ENCODE measurements around the gene IMMP2L.
"Not testable (repeated sequence)": the region's sequence is repeated elsewhere in the genome, so short reads cannot be mapped to it uniquely, and the experiment has no call there.

Gene IMMP2L

GRCh38 chr7:110962374-110962773 lies 599.9 kb downstream of the IMMP2L start:
- DNase-seq, result no peak

GRCh38 chr7:110960811-110961210 lies 601.5 kb downstream of the IMMP2L start:
- DNase-seq, result no peak

- no peak for DNase-seq
Measured at GRCh38 chr7:110948280-110948679, 614.0 kb downstream of the IMMP2L start.

GRCh38 chr7:110947408-110947807 lies 614.9 kb downstream of the IMMP2L start:
- DNase-seq, result no peak

- no peak for DNase-seq
Measured at GRCh38 chr7:110944966-110945644, 617.2 kb downstream of the IMMP2L start.

GRCh38 chr7:110944448-110944847 lies 617.8 kb downstream of the IMMP2L start:
- DNase-seq, result no peak

GRCh38 chr7:110943701-110944345 lies 618.5 kb downstream of the IMMP2L start:
- no peak for DNase-seq

- DNase-seq, result no peak
Measured at GRCh38 chr7:110941385-110941784, 620.9 kb downstream of the IMMP2L start.

- no peak for DNase-seq
Measured at GRCh38 chr7:110940756-110941155, 621.5 kb downstream of the IMMP2L start.

GRCh38 chr7:110938165-110938564 lies 624.1 kb downstream of the IMMP2L start:
- no peak for DNase-seq

GRCh38 chr7:110936665-110937064 lies 625.6 kb downstream of the IMMP2L start:
- not testable (repeated sequence) for DNase-seq

- DNase-seq, result no peak
Measured at GRCh38 chr7:110929480-110930249, 632.6 kb downstream of the IMMP2L start.

- DNase-seq, result no peak
Measured at GRCh38 chr7:110922906-110923305, 639.4 kb downstream of the IMMP2L start.

- DNase-seq, result no peak
Measured at GRCh38 chr7:110921595-110922151, 640.6 kb downstream of the IMMP2L start.

GRCh38 chr7:110918949-110919548 lies 643.2 kb downstream of the IMMP2L start:
- no peak for DNase-seq

GRCh38 chr7:110914263-110914662 lies 648.0 kb downstream of the IMMP2L start:
- DNase-seq, result no peak

- DNase-seq, result no peak
Measured at GRCh38 chr7:110911632-110912031, 650.7 kb downstream of the IMMP2L start.

GRCh38 chr7:110909117-110909516 lies 653.2 kb downstream of the IMMP2L start:
- no peak for DNase-seq

- no peak for DNase-seq
Measured at GRCh38 chr7:110905773-110906566, 656.3 kb downstream of the IMMP2L start.

- DNase-seq, result no peak
Measured at GRCh38 chr7:110898516-110898915, 663.8 kb downstream of the IMMP2L start.

- DNase-seq, result no peak
Measured at GRCh38 chr7:110897538-110897937, 664.8 kb downstream of the IMMP2L start.

GRCh38 chr7:110894111-110894510 lies 668.2 kb downstream of the IMMP2L start:
- DNase-seq, result no peak

All from NCI-H2081 treated with DMSO at 0.1 percent for 48 hours (cell line).